OCI-LY1 (cell line): ENCODE measurements around the gene SPSB1.

Experiments
- H2AFZ ChIP-seq: fragments of 200-600 bp; sonication (generic), shearing (Covaris generic); 2 replicates; pipeline ENCODE4 v1.6.0; 2014; ENCODE audit warnings: antibody characterized with exemption, mild to moderate bottlenecking, low read length
- H3F3A ChIP-seq: fragments of 200-600 bp; sonication (generic), shearing (Covaris generic); 2 replicates; pipeline ENCODE4 v1.6.0; 2014; ENCODE audit warnings: mild to moderate bottlenecking, antibody characterized with exemption, low read length, moderate library complexity; ENCODE audit not compliant: insufficient read depth
- H3K27ac ChIP-seq: fragments of 200-600 bp; sonication (generic); 2 replicates; pipeline ENCODE4 v1.5.1; 2014; ENCODE audit warnings: low read length, mixed run types, mild to moderate bottlenecking, low read depth; ENCODE audit not compliant: poor library complexity, severe bottlenecking
- H3K27me3 ChIP-seq: fragments of 200-600 bp; sonication (generic); 2 replicates; pipeline ENCODE4 v1.6.0; 2014; ENCODE audit warnings: antibody characterized with exemption, mild to moderate bottlenecking, low read length, moderate library complexity; ENCODE audit not compliant: insufficient read depth
- H3K36me3 ChIP-seq: fragments of 200-600 bp; sonication (generic); 2 replicates; pipeline ENCODE4 v1.6.1; 2014; ENCODE audit warnings: mild to moderate bottlenecking, antibody characterized with exemption, low read length, moderate library complexity, mixed read lengths; ENCODE audit not compliant: insufficient read depth
- H3K4me1 ChIP-seq: fragments of 200-600 bp; sonication (generic); 2 replicates; pipeline ENCODE4 v1.5.1; 2014; ENCODE audit warnings: mild to moderate bottlenecking, low read length, moderate library complexity; ENCODE audit not compliant: insufficient read depth, severe bottlenecking
- H3K4me2 ChIP-seq: fragments of 200-600 bp; sonication (generic), shearing (Covaris generic); 2 replicates; pipeline ENCODE4 v1.6.1; 2014; ENCODE audit warnings: low read length
- H3K4me3 ChIP-seq: fragments of 200-600 bp; sonication (generic); 2 replicates; pipeline ENCODE4 v1.5.1; 2014; ENCODE audit warnings: low read length, low read depth, mild to moderate bottlenecking, mixed read lengths; ENCODE audit not compliant: poor library complexity, severe bottlenecking
- H3K79me2 ChIP-seq: fragments of 200-600 bp; shearing (Covaris generic); 2 replicates; pipeline ENCODE4 v1.6.1; 2016; ENCODE audit warnings: mixed run types, low read length, mixed read lengths; ENCODE audit not compliant: insufficient read depth
- H3K9ac ChIP-seq: fragments of 200-600 bp; sonication (generic), shearing (Covaris generic); 2 replicates; pipeline ENCODE4 v1.6.1; 2014; ENCODE audit warnings: mild to moderate bottlenecking, low read length, mixed read lengths
- H3K9me2 ChIP-seq: fragments of 200-600 bp; sonication (generic), shearing (Covaris generic); 2 replicates; pipeline ENCODE4 v1.6.1; 2014; ENCODE audit warnings: low read depth, mild to moderate bottlenecking, low read length, mixed read lengths
- H3K9me3 ChIP-seq: fragments of 200-600 bp; shearing (Covaris generic); 2 replicates; pipeline ENCODE4 v1.6.1; 2014; ENCODE audit warnings: low read length, mixed read lengths
- H4K20me1 ChIP-seq: fragments of 200-600 bp; sonication (generic), shearing (Covaris generic); 2 replicates; pipeline ENCODE4 v1.6.0; 2016; ENCODE audit warnings: mild to moderate bottlenecking, low read length; ENCODE audit not compliant: insufficient read depth
- EZH2 ChIP-seq: fragments of 200-600 bp; sonication (generic), shearing (Covaris generic); IDR thresholded peaks from 2 replicates; pipeline ENCODE4 v1.8.0; 2017; ENCODE audit warnings: borderline replicate concordance, mixed run types, mild to moderate bottlenecking, antibody characterized with exemption, low read length, moderate library complexity, mixed read lengths
- TF ChIP-seq, protein P1 (sequence below): fragments of 200-600 bp; sonication (generic), shearing (Covaris generic); IDR thresholded peaks from 2 replicates; pipeline ENCODE4 v1.5.1; 2017; ENCODE audit warnings: mild to moderate bottlenecking, antibody characterized with exemption, low read length, moderate library complexity, mixed read lengths

SPSB1 gene

DNA sequence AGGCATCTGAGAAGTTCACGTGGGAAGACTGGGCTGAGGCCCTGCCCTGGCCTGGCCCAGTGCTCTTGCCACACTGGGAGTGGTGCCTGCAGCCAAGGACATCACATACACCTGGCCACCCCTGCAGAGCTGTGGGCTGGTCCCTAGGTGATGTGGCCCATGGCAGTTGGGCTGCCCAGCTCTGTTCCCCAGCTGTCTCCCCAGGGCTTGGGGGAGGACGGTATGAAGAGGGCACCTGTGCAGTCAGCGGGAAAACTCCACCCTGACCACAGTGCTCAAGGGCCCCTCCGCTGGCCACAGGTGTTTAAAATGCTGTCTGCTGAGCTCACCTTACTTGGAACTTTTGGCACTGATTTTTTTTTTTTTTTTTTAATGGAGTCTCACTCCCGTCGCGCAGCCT is 126.2 kb downstream of the SPSB1 start:
- no peak overlapping the region; the same call in 1 of the 2 replicates for H3K9ac ChIP-seq
- no peaks in the 10 kb centered on the region for H4K20me1 ChIP-seq
- TF ChIP-seq, protein P1, sequence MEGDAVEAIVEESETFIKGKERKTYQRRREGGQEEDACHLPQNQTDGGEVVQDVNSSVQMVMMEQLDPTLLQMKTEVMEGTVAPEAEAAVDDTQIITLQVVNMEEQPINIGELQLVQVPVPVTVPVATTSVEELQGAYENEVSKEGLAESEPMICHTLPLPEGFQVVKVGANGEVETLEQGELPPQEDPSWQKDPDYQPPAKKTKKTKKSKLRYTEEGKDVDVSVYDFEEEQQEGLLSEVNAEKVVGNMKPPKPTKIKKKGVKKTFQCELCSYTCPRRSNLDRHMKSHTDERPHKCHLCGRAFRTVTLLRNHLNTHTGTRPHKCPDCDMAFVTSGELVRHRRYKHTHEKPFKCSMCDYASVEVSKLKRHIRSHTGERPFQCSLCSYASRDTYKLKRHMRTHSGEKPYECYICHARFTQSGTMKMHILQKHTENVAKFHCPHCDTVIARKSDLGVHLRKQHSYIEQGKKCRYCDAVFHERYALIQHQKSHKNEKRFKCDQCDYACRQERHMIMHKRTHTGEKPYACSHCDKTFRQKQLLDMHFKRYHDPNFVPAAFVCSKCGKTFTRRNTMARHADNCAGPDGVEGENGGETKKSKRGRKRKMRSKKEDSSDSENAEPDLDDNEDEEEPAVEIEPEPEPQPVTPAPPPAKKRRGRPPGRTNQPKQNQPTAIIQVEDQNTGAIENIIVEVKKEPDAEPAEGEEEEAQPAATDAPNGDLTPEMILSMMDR = no peak
- TF ChIP-seq EZH2 = no peak
- H3K27me3 ChIP-seq = no peaks in the 10 kb centered on the region
- H3K4me3 ChIP-seq = no peak overlapping the region
- no peaks in the 10 kb centered on the region for H3K36me3 ChIP-seq
- no peak overlapping the region for H2AFZ ChIP-seq
- H3K79me2 ChIP-seq = no peaks in the 10 kb centered on the region
- H3K9me2 ChIP-seq = no peaks in the 10 kb centered on the region
- H3K9me3 ChIP-seq = no peaks in the 10 kb centered on the region
- H3F3A ChIP-seq = no peaks in the 10 kb centered on the region; the same call in 1 of the 2 replicates
- H3K4me2 ChIP-seq = no peak overlapping the region
- H3K27ac ChIP-seq = peak overlapping the region; percentile 98
- H3K4me1 ChIP-seq = peaks cover 95% of the 10 kb centered on the region
